HCT116 (cell line): ENCODE measurements around the gene ZSWIM7. TPM values are rescaled to one million over a fixed set of nuclear protein-coding genes. Genes with fewer than 3 reads are reported as not detected.
A peak's percentile ranks its signal among the peaks of the same experiment; 100 is the strongest.

ENCODE experiments used
- ATAC-seq: fragments of 200-7000 bp; cut with Tn5 transposase; 2 replicates; pipeline ENCODE4 v1.9.1; 2020; ENCODE audit warnings: mild to moderate bottlenecking, moderate library complexity
- BruUV-seq: library from RNA; stranded (reverse); fragments of 400-500 nt; replicated peaks from 2 replicates; lab custom pipeline; 2021; lab: Mats Ljungman, UMichigan
- CTCF ChIA-PET: fragments of 300-600 bp; sonication (Branson Sonifier 250); formaldehyde crosslinking; loops from one replicate; lab custom pipeline; 2021; ENCODE audit warnings: antibody characterized with exemption; lab: Charles Lee
- POLR2A ChIA-PET: fragments of 300-600, 350-600 bp; sonication (Branson Sonifier 250); formaldehyde crosslinking; loops from one replicate; lab custom pipeline; 2021; ENCODE audit warnings: antibody characterized with exemption; lab: Charles Lee
- RAD21 ChIA-PET, 2 experiments: fragments of 300-600 bp; sonication (Branson Sonifier 250); formaldehyde crosslinking; loops; one replicate each; lab custom pipeline; 2023; ENCODE audit warnings: low total read pairs in 2 of 2; ENCODE audit not compliant: uncharacterized antibody in 2 of 2, unreplicated experiment in 2 of 2, low non-redundant PET in 1 of 2; lab: Charles Lee
- DNase-seq: peaks from one replicate; pipeline ENCODE4 v3.0.0-alpha.2; 2010; ENCODE audit warnings: low read depth, low spot score
- H2AFZ ChIP-seq: fragments of 200-600 bp; shearing (Covaris generic), sonication (generic); 2 replicates; pipeline ENCODE4 v1.6.1; 2017; ENCODE audit warnings: low read depth, mixed run types, mixed read lengths, antibody characterized with exemption, low read length; ENCODE audit not compliant: poor library complexity, severe bottlenecking
- H3K27ac ChIP-seq: 2 replicates; pipeline ENCODE4 v1.5.1; 2012; ENCODE audit warnings: low read depth, low read length
- H3K27me3 ChIP-seq: fragments of 200-600 bp; sonication (generic); 2 replicates; pipeline ENCODE4 v1.6.1; 2016; ENCODE audit warnings: mixed run types, low read length, mixed read lengths; ENCODE audit not compliant: insufficient read depth
- H3K36me3 ChIP-seq, 2 experiments: fragments of 200-500 bp in 1 of 2; fragments of 200-600 bp in 1 of 2; sonication (Bioruptor generic) in 1 of 2; sonication (generic) in 1 of 2; 2 replicates each; pipeline versions ENCODE4 v1.5.1 to v1.6.1; 2014 to 2016; ENCODE audit warnings: low read length in 2 of 2, inconsistent platforms in 1 of 2, mixed read lengths in 1 of 2, mixed run types in 1 of 2; ENCODE audit not compliant: insufficient read depth in 2 of 2, control insufficient read depth in 1 of 2
- H3K4me1 ChIP-seq, 2 experiments: fragments of 200-600 bp in 1 of 2; sonication (generic) in 1 of 2; 2 replicates each; pipeline versions ENCODE4 v1.5.1 to v1.6.1; 2012 to 2017; ENCODE audit warnings: low read length in 2 of 2, inconsistent platforms in 1 of 2, mild to moderate bottlenecking in 1 of 2, mixed read lengths in 1 of 2, mixed run types in 1 of 2, moderate library complexity in 1 of 2; ENCODE audit not compliant: insufficient read depth in 2 of 2, control insufficient read depth in 1 of 2
- H3K4me2 ChIP-seq: fragments of 200-600 bp; sonication (generic); 2 replicates; pipeline ENCODE4 v1.6.1; 2017; ENCODE audit warnings: mixed run types, low read length, mixed read lengths
- H3K4me3 ChIP-seq, 2 experiments: fragments of 200-600 bp in 1 of 2; sonication (generic) in 1 of 2; replicated peaks in 1 of 2; 2 replicates each; pipeline ENCODE4 v1.5.1; 2011 to 2016; ENCODE audit warnings: low read length in 2 of 2, control low read depth in 1 of 2, low read depth in 1 of 2, mild to moderate bottlenecking in 1 of 2, mixed read lengths in 1 of 2, mixed run types in 1 of 2
- H3K79me2 ChIP-seq: fragments of 200-600 bp; sonication (generic); 2 replicates; pipeline ENCODE4 v1.6.1; 2017; ENCODE audit warnings: mild to moderate bottlenecking, mixed run types, low read length, moderate library complexity, mixed read lengths; ENCODE audit not compliant: insufficient read depth
- H3K9ac ChIP-seq: fragments of 200-600 bp; sonication (generic); 2 replicates; pipeline ENCODE4 v1.6.1; 2016; ENCODE audit warnings: low read length, mixed read lengths
- H3K9me2 ChIP-seq: fragments of 200-600 bp; sonication (generic), shearing (Covaris generic); 2 replicates; pipeline ENCODE4 v1.6.1; 2017; ENCODE audit warnings: mixed run types, mild to moderate bottlenecking, moderate library complexity; ENCODE audit not compliant: insufficient read depth
- H3K9me3 ChIP-seq, 2 experiments: fragments of 200-500 bp in 1 of 2; fragments of 200-600 bp in 1 of 2; sonication (Bioruptor generic) in 1 of 2; sonication (generic) in 1 of 2; 2 replicates each; pipeline ENCODE4 v1.6.1; 2014 to 2017; ENCODE audit warnings: low read length in 2 of 2, mixed read lengths in 2 of 2, inconsistent platforms in 1 of 2, low read depth in 1 of 2, mild to moderate bottlenecking in 1 of 2, mixed run types in 1 of 2, moderate library complexity in 1 of 2; ENCODE audit not compliant: control insufficient read depth in 1 of 2, insufficient read depth in 1 of 2
- H4K20me1 ChIP-seq: fragments of 200-600 bp; sonication (generic), shearing (Covaris generic); 2 replicates; pipeline ENCODE4 v1.6.1; 2017; ENCODE audit warnings: mixed run types, mild to moderate bottlenecking, moderate library complexity; ENCODE audit not compliant: insufficient read depth
- CBX3 ChIP-seq: IDR thresholded peaks from 2 replicates; pipeline ENCODE4 v1.6.1; 2012; ENCODE audit warnings: low read depth
- EGR1 ChIP-seq: IDR thresholded peaks from 2 replicates; pipeline ENCODE4 v1.6.1; 2012; ENCODE audit warnings: low read depth
- ELF1 ChIP-seq: IDR thresholded peaks from 2 replicates; pipeline ENCODE4 v1.6.1; 2012; ENCODE audit warnings: low read depth, borderline replicate concordance
- EZH2 ChIP-seq: fragments of 200-600 bp; sonication (generic); IDR thresholded peaks from 2 replicates; pipeline ENCODE4 v1.6.1; 2017; ENCODE audit warnings: antibody characterized with exemption, mixed run types
- EZH2phosphoT487 ChIP-seq: fragments of 200-600 bp; IDR thresholded peaks from 2 replicates; pipeline ENCODE4 v1.6.1; 2018; ENCODE audit warnings: antibody characterized with exemption, borderline replicate concordance
- FOSL1 ChIP-seq: IDR thresholded peaks from 2 replicates; pipeline ENCODE4 v1.6.1; 2012; ENCODE audit warnings: low read depth
- RAD21 ChIP-seq: IDR thresholded peaks from 2 replicates; pipeline ENCODE4 v1.6.1; 2012; ENCODE audit warnings: low read depth, mild to moderate bottlenecking
- SIN3A ChIP-seq: IDR thresholded peaks from 2 replicates; pipeline ENCODE4 v1.6.1; 2012; ENCODE audit warnings: low read depth
- SP1 ChIP-seq: IDR thresholded peaks from 2 replicates; pipeline ENCODE4 v1.6.1; 2012; ENCODE audit warnings: low read depth
- SRF ChIP-seq: IDR thresholded peaks from 2 replicates; pipeline ENCODE4 v1.6.1; 2012; ENCODE audit warnings: low read depth
- YY1 ChIP-seq: IDR thresholded peaks from 2 replicates; pipeline ENCODE4 v1.6.1; 2011; ENCODE audit warnings: low read length, low read depth, moderate library complexity, mild to moderate bottlenecking; ENCODE audit not compliant: insufficient replicate concordance; ENCODE audit errors: extremely low read depth
- ZFX ChIP-seq: fragments of 450-650 bp; IDR thresholded peaks from 2 replicates; pipeline ENCODE4 v1.6.1; 2017
- intact Hi-C: fragments of 100-400 bp; cut with micrococcal nuclease; formaldehyde crosslinking; loops from 2 replicates; pipeline ENCODE4 v1.10.0; 2022
- total RNA-seq: library from RNA; stranded (reverse); gene quantifications from one replicate; pipeline ENCODE4 v1.2.1, GENCODE V29; 2021; ENCODE audit not compliant: unreplicated experiment
- TF ChIP-seq, protein P1 (sequence below): IDR thresholded peaks from 2 replicates; pipeline ENCODE4 v1.6.1; 2011; ENCODE audit warnings: mild to moderate bottlenecking, low read length, moderate library complexity; ENCODE audit not compliant: insufficient replicate concordance; ENCODE audit errors: extremely low read depth
- TF ChIP-seq, protein P2 (sequence below), 3 experiments: fragments of 200-600 bp in 1 of 3; sonication (generic) in 1 of 3; IDR thresholded peaks in 2 of 3; conservative IDR thresholded peaks in 1 of 3; 2 replicates each; pipeline ENCODE4 v1.5.1; 2012 to 2017; ENCODE audit warnings: low read depth in 2 of 3, low read length in 2 of 3, antibody characterized with exemption in 1 of 3, borderline replicate concordance in 1 of 3, control low read depth in 1 of 3, mild to moderate bottlenecking in 1 of 3, mixed read lengths in 1 of 3, mixed run types in 1 of 3, moderate library complexity in 1 of 3; ENCODE audit not compliant: insufficient read depth in 1 of 3

ZSWIM7 gene
- total RNA-seq, 1 experiment from 2014 or later, result 33.5 TPM

- ChIA-PET RAD21 (no interaction called here), POLR2A (no interaction called here)
- H3K79me2 ChIP-seq, result peaks cover 97% of the 10 kb centered on the region
These were observed 19.8 kb upstream of the ZSWIM7 start for GRCh38 chr17:16019347-16019746.

GRCh38 chr17:16013943-16014407, 14.5 kb upstream of the ZSWIM7 start:
- DNase-seq, result peak; percentile 36
- H3K27ac ChIP-seq, result no peak overlapping the region
- no peak overlapping the region for H3K4me3 ChIP-seq
- H3K79me2 ChIP-seq, result peaks cover 95% of the 10 kb centered on the region
- no peaks in the 10 kb centered on the region for H3K9me2 ChIP-seq
- peaks cover 0 to 3% of the 10 kb centered on the region in 2 experiments; a peak in 1 of 4 replicates for H3K4me1 ChIP-seq
- H3K9me3 ChIP-seq, result no peaks in the 10 kb centered on the region
- ChIA-PET CTCF (no interaction called here), POLR2A (interaction anchor here (1.0 kb wide), 1 partner anchor 14 kb away, joined by 4 read pairs; the partner anchor contains the start of genes TTC19 and ZSWIM7), RAD21 (no interaction called here)
- BruUV-seq, result no TSS peak
- intact Hi-C loops, result no loop called here
- H4K20me1 ChIP-seq, result peaks cover 34% of the 10 kb centered on the region
- peaks cover 48 to 49% of the 10 kb centered on the region in 2 experiments for H3K36me3 ChIP-seq
- no peaks in the 10 kb centered on the region for H3K27me3 ChIP-seq
- no peak overlapping the region for H3K4me2 ChIP-seq
- no peak overlapping the region for H3K9ac ChIP-seq
- peak; percentile 87 for ATAC-seq
- no peak overlapping the region for H2AFZ ChIP-seq
- TF ChIP-seq SRF, result no peak
- no peak for TF ChIP-seq ELF1
- no peak for TF ChIP-seq EZH2
- TF ChIP-seq, protein P1, sequence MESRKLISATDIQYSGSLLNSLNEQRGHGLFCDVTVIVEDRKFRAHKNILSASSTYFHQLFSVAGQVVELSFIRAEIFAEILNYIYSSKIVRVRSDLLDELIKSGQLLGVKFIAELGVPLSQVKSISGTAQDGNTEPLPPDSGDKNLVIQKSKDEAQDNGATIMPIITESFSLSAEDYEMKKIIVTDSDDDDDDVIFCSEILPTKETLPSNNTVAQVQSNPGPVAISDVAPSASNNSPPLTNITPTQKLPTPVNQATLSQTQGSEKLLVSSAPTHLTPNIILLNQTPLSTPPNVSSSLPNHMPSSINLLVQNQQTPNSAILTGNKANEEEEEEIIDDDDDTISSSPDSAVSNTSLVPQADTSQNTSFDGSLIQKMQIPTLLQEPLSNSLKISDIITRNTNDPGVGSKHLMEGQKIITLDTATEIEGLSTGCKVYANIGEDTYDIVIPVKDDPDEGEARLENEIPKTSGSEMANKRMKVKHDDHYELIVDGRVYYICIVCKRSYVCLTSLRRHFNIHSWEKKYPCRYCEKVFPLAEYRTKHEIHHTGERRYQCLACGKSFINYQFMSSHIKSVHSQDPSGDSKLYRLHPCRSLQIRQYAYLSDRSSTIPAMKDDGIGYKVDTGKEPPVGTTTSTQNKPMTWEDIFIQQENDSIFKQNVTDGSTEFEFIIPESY, result no peak
- no peak for TF ChIP-seq SP1
- no peak for TF ChIP-seq FOSL1
- TF ChIP-seq CBX3, result peak; percentile 29; the same call in 1 of the 2 replicates
- TF ChIP-seq, protein P2, sequence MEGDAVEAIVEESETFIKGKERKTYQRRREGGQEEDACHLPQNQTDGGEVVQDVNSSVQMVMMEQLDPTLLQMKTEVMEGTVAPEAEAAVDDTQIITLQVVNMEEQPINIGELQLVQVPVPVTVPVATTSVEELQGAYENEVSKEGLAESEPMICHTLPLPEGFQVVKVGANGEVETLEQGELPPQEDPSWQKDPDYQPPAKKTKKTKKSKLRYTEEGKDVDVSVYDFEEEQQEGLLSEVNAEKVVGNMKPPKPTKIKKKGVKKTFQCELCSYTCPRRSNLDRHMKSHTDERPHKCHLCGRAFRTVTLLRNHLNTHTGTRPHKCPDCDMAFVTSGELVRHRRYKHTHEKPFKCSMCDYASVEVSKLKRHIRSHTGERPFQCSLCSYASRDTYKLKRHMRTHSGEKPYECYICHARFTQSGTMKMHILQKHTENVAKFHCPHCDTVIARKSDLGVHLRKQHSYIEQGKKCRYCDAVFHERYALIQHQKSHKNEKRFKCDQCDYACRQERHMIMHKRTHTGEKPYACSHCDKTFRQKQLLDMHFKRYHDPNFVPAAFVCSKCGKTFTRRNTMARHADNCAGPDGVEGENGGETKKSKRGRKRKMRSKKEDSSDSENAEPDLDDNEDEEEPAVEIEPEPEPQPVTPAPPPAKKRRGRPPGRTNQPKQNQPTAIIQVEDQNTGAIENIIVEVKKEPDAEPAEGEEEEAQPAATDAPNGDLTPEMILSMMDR (IDR thresholded peaks at IDR 0.05 in 2 of 3, conservative IDR thresholded peaks at IDR 0.05 in 1 of 3; ENCODE audit: borderline replicate concordance in 1 of 3, insufficient read depth in 1 of 3, low read depth in 2 of 3, low read length in 2 of 3), result peak in 2 of 3 experiments; percentile 67 to 69; a peak in 4 of 6 replicates
- peak; percentile 33; the same call in 1 of the 2 replicates for TF ChIP-seq RAD21
- TF ChIP-seq ZFX, result no peak

More at GRCh38 chr17:16019347-16019746, 19.8 kb upstream of the ZSWIM7 start:
- CTCF ChIA-PET, result no interaction called here
- Histone ChIP-seq H3K9ac (no peak overlapping the region), H3K9me2 (no peaks in the 10 kb centered on the region), H3K4me2 (no peak overlapping the region), H3K4me1 (no peaks in the 10 kb centered on the region), H2AFZ (no peak overlapping the region), H4K20me1 (peaks cover 52% of the 10 kb centered on the region), H3K27ac (no peak overlapping the region), H3K4me3 (no peak overlapping the region), H3K36me3 (peaks cover 38 to 54% of the 10 kb centered on the region in 2 experiments), H3K27me3 (no peaks in the 10 kb centered on the region), H3K9me3 (no peaks in the 10 kb centered on the region)
- ATAC-seq, result no peak
- no peak for TF ChIP-seq EGR1
- TF ChIP-seq, protein P1, result no peak
- TF ChIP-seq EZH2phosphoT487, result no peak
- TF ChIP-seq SIN3A, result no peak
- no peak for TF ChIP-seq ELF1
- no peak for TF ChIP-seq FOSL1
- TF ChIP-seq CBX3, result no peak
- TF ChIP-seq YY1, result no peak
- intact Hi-C loops, result no loop called here
- no TSS peak for BruUV-seq
- DNase-seq, result no peak
